Daoy (cell line): ENCODE measurements around the gene FAHD2B. TPM values are rescaled to one million over a fixed set of nuclear protein-coding genes. Genes with fewer than 3 reads are reported as not detected.
"Not testable (repeated sequence)": the region's sequence is repeated elsewhere in the genome, so short reads cannot be mapped to it uniquely, and the experiment has no call there.

Experiments
- DNase-seq: peaks from one replicate; pipeline ENCODE4 v3.0.0-alpha.2; 2015; ENCODE audit warnings: low read depth
- total RNA-seq: library from RNA; depleted of rRNA; stranded (reverse); fragments of >200 nt; shearing (Covaris generic); gene quantifications from 2 replicates; pipeline ENCODE4 v1.2.3, GENCODE V29; 2014; rRNA removed

Gene FAHD2B, protein sequence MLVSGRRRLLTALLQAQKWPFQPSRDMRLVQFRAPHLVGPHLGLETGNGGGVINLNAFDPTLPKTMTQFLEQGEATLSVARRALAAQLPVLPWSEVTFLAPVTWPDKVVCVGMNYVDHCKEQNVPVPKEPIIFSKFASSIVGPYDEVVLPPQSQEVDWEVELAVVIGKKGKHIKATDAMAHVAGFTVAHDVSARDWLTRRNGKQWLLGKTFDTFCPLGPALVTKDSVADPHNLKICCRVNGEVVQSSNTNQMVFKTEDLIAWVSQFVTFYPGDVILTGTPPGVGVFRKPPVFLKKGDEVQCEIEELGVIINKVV
- total RNA-seq, result 8.5 and 11.8 TPM in 2 replicates

DNA sequence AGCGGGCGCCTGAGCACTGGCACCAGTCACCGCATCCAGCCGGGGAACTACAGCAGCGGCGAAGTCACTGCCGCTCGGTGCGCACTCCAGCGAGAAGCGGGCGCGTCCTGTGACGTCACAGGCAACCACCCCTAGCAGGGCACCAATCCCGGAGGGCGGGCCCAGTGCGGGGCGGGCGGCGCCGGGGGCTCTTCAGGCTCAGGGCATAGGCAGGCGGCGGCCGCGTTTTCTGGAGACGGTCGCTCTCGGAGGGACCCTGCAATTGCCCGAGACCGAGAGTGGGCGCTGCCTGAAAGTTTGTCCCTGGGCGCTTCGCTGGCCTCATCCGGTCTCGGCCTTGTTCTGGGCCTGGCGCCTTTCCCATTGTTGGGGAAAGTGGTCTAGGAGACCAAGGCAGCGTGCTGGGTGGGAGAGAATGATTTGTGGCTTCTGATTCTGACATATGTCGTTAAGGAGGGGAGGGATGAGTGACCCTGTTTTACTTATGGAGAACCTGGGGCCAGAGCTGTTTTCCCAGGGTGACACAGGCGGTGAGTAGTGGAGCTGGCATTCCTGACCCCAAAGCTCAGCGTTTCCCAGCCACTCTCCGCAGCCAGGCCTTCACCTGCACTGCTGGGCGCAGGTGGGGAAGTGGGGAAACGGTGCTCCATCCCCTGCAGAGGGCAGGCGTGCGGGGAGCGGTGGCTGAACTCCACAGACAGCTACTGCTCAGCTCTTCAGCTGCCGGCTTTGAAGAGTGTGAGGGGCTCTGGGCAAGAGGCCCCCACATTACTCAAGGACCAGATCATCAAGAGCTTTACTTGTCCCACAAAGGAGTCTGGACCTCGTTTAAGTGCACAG lies at the start of gene FAHD2B:
Gene FAHD2B, minus strand, starts transcription at position 111 of the 840 bp plus-strand sequence. CDS start 3,176 bp downstream, outside the sequence.
- DNase-seq, result peak; percentile 81

DNA sequence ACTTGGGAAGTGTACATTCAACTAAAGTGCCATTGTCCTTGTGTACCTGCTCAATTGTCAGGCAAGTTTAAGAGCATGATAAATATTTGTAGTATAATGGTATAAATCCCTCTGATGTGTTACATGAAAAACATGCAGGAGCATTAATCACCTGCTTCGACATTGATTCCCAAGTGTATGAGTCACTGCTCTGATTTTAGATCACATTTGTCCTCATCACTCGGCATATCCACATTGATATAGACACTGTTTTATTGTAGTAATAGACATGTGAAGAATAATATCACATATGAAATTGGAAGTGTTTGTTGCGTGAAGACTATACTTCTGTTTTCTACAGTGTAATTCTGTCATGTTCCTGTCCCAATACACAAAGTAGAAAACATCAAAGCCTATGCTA lies 49.3 kb upstream of the FAHD2B start:
- DNase-seq, result not testable (repeated sequence)

DNA sequence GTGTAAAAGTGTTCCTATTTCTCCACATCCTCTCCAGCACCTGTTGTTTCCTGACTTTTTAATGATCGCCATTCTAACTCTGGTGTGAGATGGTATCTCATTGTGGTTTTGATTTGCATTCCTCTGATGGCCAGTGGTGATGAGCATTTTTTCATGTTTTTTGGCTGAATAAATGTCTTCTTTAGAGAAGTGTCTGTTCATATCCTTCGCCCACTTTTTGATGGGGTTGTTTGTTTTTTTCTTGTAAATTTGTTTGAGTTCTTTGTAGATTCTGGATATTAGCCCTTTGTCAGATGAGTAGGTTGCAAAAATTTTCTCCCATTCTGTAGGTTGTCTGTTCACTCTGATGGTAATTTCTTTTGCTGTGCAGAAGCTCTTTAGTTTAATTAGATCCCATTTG lies 34.4 kb upstream of the FAHD2B start:
- not testable (repeated sequence) for DNase-seq

DNA sequence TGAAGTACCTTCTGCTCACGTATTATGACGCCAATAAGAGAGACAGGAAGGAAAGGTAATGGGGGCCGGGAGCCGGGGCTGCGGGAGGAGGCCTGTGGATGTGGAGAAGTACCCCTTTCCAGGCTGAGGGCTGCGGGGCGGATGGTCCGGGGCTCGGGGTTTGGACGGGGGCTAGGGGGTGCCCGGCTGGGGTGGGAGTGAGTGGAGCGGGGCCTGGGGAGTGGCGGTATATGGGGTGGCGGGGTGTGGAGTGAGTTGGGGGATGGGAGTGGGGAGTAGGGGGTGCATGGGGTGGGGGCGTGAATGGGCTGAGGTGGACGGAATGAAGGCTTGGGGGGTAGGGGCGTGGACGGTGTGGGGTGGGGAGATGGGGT lies 19.2 kb upstream of the FAHD2B start:
- not testable (repeated sequence) for DNase-seq

DNA sequence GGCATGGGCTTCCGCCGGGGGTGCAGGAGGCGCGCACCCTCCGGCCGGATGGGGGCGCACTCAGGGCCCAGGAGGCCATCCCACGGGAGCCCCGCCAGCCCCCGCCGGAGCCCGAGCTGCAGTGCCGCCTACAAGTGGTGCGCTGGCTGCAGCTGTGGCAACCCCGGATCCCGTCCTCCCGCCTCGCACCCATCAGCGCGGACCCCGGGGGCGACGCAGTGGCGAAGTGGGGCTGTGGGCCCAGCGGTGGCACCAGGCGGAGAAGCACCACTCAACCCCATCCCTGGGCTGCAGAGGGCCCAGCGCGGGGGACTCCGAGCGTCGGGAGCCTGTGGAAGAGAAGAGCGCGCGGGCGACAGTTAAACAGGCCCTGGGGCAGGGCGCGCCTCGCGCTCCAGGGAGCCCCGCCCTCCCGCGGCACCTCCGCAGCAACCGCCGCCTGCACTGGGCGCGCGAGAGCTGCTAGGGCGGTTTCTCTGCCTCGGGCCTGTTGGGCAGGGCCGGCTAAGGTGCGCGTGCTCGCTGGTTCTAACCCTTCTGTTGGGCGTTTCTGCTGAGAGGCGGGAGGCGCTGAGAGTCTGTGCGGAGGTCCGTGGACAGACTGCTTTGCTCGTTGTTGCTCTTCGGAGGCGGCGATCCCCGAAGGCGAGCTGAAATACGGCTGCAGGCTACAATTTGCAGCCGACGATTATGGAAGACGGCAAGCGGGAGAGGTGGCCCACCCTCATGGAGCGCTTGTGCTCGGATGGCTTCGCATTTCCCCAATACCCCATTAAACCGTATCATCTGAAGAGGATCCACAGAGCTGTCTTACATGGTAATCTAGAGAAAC lies 18.6 kb upstream of the FAHD2B start, which contains the start of gene ANKRD36:
Gene ANKRD36, plus strand, starts transcription at position 104 of the 832 bp plus-strand sequence. Its CDS starts 587 bp downstream, at position 691.
- peak; percentile 89 for DNase-seq

DNA sequence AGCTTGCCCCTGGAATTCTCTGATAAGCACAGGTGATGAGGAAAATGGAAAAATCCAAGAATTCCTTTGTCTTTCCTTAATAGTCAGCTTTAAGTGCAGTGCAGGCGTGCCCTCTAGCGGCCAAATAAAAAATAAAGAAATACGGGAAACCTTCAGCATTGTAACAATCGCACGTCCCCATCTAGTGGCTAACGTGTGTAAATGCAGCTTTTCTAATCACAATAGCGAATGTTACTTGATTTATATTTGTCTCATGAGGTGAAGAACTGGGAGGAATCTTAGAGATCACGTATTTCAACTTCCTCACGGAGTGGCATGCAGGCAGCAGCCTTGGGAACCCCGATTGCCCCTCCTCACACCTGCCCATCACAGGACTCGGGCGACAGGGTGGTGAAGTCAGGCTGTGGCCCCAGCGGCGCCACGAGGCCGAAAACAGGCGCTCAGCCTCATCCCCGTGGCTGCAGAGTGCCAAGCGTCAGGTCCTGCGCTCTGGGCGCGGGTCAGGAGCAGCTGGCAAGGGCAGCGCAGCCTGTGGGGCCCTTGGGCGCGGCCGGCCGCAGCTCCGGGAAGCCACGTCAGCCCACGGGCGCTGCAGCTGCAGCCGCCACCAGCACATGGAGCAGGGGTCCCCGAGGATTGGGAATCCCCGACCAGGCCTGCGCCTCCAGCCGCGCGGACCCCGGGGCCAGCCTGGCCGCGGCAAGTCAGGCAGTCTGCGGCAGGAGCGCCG lies 17.8 kb upstream of the FAHD2B start:
- DNase-seq, result peak; percentile 59

DNA sequence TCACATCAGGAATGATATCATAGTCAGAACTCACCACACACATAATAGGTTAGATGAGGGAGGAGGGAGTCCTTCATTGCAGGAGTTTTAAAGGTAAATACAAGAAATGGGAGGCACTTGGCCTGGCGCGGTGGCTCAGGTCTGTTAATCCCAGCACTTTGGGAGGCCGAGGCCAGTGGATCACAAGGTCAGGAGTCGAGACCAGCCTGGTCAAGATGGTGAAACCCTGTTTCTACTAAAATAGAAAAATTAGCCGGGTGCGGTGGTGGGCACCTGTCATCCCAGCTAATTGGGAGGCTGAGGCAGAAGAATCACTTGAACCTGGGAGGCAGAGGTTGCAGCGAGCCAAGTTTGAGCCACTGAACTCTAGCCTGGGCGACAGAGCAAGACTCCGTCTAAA lies 16.6 kb upstream of the FAHD2B start:
- not testable (repeated sequence) for DNase-seq

DNA sequence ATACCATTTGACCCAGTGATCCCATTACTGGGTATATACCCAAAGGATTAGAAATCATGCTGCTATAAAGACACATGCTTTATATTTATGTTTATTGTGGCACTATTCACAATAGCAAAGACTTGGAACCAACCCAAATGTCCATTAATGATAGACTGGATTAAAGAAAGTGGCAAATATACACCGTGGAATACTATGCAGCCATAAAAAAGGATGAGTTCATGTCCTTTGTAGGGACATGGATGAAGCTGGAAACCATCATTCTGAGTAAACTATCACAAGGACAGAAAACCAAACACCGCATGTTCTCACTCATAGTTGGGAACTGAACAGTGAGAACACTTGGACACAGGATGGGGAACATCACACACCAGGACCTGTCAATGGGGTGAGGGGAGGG lies 12.2 kb upstream of the FAHD2B start:
- not testable (repeated sequence) for DNase-seq

DNA sequence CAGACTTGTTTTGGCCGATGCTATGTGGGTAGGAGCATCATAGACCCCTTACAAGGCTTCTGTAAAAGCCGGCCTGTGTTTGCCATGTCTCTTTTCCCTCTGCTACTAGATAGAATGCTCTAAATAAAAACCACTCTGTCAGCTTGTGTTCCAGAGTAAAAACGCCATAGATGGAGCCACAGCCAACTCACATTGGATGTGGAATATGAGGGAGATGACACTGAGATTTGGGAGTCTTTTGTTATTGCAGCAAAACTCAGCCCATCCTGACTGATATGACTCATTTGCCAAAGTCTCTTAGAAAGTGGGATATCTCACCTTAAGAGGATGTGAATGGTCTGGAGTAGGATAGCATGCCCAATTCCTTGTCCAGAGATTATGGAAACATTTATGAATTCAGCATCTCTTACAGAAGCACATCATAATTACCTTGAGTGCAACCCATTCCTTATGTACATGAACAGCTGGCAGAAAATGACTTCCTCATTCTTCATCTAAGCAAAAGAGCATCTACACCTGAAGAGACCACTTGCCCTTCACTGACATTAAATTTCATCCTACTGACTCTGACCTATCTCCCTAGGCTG lies 4.2 kb upstream of the FAHD2B start:
- DNase-seq, result not testable (repeated sequence)

DNA sequence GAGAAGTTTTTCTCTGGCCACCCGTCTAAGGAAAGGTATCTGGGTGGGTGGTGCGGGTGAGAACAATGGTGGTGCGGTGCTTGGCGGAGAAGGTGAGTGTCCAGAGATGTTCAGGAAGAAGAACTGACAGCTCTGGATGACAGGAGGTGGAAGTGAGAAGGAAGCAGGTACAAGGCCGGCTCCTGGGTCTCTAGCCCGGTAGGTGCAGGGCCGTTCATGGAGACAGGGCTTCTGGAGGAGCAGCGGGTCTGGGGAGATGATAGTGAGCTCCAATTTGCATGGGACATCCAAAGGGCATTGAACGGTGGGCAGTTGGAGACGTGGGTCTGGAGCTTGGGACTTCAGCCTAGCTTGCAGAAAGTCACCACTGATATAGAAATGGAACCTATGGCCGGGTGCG lies 979 bp upstream of the FAHD2B start:
- DNase-seq, result no peak

DNA sequence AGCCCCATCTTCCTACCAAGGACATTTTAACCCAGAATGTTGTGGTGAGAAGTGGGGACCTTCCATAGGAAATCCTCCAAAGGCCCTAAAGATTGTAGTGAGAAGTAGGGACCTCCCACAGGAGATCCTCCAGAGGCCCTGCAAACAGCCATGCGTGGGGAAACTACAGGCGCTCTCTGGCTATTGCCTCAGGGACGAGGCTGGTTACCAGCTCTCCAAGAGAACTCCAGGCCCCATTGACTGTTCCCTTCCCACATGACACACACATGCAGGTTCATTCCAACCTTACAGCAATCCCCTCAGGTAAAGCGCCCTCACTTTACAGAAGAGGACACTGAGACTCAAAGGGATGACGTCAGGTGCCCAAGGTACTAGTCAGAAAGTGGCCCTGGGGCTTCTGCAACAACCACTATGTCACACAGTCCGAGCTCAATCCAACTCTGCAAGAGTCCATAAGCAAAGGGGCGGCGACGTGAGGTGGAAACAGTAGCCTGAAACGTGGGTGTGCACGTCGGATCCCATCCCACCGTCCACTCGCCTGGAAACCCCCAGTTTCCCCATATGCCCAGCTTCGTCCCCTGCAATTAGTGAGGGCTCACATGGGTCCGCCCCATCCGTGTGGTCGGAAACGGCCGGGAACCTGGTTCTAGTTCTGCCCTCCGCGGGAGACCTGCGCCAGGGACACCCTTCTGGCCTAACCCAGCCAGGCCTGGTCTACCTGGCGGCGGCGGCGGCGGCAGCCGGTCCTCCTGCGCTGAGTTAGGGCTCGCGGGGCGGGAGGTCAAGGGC lies 505 bp downstream of the FAHD2B start:
- DNase-seq, result not testable (repeated sequence)

DNA sequence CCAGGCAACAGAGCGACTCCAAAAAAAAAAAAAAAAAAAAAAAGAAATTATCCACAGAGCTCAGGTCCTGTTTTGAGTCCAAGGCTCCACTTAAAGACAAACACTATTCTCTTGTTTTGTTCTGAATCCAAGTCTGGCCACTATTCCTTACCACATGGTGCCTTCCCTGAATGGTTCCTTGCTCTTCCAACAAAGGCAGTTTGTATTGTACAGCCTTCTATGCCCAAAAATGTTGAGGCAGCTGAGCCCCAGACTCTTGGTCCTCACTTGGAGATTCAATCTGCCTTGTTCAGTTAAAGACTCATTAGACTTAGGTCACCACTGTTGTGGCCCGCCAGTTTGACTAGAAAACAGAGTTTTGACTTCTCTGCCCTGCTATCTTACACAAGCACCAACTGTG lies 1.7 kb downstream of the FAHD2B start:
- DNase-seq, result not testable (repeated sequence)

DNA sequence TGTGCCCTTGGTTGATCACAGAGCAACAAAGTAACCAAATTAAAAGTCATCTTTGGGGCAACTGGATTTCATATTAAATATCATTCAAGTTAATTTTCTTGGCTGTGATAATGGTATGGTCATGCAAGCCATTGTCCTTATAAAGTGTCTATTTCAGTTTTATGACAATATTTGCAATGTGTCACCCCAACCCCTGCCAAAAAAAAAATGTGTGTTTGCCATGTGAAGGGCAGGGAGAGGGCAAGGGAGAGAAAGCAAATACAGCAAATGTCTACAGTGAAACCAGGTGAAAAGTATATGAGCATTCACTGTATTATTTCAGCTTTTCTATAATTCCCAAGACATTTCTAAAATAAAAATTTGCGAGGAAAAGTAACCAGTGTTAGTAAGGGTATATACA lies 6.0 kb downstream of the FAHD2B start:
- not testable (repeated sequence) for DNase-seq

DNA sequence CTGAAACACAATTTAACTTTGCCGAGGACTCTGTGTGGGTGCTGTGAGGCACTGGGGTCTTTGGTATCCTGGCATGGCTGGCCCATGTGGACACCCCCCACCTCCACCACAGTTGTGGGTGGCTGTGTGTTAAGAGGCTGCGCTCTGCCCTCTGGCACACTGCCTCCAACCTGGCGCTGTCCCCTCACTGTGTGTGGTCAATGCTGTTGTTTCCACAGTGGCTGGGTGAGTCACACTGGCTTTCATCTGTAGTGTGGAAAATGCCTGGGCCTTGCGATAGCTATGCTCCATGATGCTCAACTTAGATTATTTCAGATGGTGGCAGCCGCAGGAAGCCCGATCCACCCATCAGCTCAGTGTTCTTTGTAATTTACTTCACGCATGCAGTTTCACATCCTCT lies 9.6 kb downstream of the FAHD2B start:
- DNase-seq, result not testable (repeated sequence)

DNA sequence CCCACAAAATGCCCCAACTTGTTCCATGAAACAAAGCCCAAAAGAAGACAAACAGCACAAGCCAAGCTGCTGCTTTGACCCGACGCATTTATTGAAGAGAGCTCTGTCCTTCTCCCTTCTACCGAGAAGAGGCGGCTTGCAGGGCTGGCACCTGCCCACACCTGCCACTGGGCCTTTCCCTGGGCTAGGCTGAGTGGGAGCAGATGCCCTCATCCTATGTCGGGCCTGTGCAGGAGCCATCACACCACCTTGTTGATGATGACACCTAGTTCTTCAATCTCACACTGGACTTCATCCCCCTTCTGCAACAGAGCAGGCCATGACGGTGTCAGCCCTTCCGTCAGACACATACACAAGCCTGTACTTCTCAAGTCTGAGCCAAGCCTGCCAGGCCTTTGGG lies 11.2 kb downstream of the FAHD2B start:
- not testable (repeated sequence) for DNase-seq

DNA sequence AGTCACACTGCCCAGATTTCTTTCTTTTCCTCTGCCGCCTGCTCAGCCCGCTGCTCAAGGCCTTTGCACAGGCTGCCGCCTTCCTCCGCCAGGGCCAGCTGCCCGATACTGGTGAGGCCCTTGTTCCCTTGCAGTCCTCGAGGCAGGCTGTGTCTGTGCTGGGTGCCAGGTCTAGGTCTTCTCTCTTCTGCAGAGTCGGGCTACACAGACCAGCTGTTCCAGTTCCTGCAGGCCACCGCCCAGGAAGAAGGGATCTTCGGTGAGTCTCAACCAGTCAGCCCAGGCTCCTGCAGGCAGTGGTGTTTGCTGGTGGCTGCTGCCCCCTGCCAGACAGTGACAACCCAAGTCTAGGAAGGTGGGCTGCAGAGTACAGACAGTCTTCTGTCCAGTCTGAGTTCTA lies 12.5 kb downstream of the FAHD2B start:
- not testable (repeated sequence) for DNase-seq

DNA sequence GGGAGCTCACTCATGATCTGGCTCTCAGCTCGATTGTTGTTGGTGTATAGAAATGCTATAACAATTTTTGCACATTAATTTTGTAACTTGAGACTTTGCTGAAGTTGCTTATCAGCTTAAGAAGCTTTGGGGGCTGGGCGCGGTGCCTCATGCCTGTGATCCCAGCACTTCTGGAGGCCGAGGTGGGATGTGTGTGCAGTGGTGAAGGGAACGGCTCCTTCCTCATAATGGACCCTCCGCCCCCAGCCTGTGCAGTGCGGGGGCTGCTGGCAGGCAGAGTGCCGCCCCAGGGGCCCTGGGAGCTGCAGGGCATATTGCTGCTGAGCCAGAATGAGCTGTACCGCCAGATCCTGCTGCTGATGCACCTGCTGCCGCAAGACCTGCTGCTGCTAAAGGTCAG lies 13.8 kb downstream of the FAHD2B start:
- DNase-seq, result not testable (repeated sequence)

DNA sequence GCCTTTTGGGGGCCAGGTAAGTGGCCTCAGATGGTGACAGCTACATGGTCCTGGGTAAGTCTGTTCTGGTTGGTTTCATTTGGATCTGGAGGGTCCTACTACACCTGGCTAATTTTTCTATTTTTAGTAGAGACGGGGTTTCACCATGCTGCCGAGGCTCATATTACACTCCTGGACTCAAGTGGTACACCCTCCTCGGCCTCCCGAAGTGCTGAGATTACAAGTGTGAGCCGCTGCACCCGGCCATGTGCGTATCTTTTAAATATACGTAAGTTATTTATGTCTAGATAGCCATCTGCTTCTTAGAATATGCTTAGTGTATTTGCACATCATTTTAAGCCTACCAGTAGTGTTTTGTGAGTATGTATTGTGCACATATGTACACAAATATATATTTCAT lies 17.5 kb downstream of the FAHD2B start:
- not testable (repeated sequence) for DNase-seq

DNA sequence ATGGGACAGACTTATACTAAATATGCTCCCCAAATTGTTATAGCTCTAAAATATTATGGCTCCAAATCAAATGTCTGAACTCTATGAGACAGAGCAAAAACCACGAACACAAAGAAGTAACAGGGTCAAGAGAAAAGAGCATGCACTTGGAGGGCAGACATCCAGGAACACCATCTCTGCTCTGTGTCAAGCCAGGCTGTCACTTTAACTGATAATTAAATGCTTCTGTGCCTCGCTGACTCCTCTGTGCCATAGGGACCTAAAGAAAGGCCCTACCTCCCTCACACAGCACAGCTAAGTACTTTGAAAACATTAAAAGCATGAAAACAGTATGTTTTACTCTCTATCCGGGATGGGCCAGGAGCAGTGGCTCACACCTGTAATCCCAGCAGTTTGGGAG lies 23.8 kb downstream of the FAHD2B start:
- DNase-seq, result not testable (repeated sequence)

DNA sequence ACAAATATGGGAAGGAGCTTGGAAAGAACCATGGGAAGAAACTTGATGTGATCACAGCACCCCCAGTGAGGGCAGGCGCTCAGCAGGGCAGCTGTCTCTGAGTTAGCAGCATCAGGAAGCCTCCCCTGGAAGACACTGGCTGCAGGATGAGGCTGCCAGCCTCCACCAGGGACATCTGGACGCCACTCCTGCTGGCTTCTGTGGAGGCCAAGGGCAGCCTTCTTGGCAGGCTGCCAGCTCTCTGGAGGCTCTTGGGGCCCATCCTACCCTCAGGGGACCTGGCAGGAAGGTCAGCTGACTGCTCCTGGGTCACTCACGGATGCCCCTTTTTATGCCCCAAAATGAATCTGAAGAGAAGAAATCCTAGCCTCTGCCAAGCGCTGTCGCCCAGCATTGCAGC lies 26.0 kb downstream of the FAHD2B start:
- not testable (repeated sequence) for DNase-seq
